Keratinocyte (primary cell): ENCODE results near the gene AMZ1.

ENCODE experiments used
- CTCF ChIP-seq, 3 experiments: IDR thresholded peaks in 1 of 3; conservative IDR thresholded peaks in 1 of 3; optimal IDR thresholded peaks in 1 of 3; 2 replicates in 2 of 3; 3 replicates in 1 of 3; pipeline versions ENCODE3 to v1.5.1; 2011; ENCODE audit warnings: low read length in 3 of 3, mild to moderate bottlenecking in 3 of 3, moderate library complexity in 2 of 3, control low read depth in 1 of 3, inconsistent platforms in 1 of 3; ENCODE audit not compliant: insufficient read depth in 2 of 3; ENCODE audit errors: extremely low read depth in 1 of 3
- EZH2 ChIP-seq: IDR thresholded peaks from one replicate; pipeline ENCODE4 v1.6.1; 2012; ENCODE audit warnings: inconsistent platforms, mild to moderate bottlenecking, low read length, moderate library complexity

DNA sequence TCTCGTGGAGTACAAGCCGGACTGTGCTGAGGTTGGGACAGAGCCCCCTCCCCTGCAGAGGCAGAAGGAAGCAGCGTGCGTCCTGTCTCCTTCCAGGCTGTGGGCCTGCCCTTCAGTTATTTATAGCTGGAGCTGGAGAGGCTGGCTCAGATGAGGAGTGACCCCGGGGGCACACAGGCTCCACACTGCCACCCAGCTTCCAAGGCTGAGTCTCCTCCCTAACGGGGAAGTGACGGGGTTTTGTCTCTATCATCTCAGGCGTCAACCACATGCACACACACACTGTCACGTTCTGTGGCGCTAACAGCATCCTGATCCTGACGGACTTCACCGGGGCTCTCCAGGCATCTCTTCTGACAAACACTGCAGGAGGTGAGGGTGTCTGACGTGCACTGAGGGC, 25.4 kb downstream of the AMZ1 start:
- TF ChIP-seq CTCF (optimal IDR thresholded peaks at IDR 0.05 in 1 of 3, IDR thresholded peaks at IDR 0.05 in 1 of 3, conservative IDR thresholded peaks at IDR 0.05 in 1 of 3; ENCODE audit: extremely low read depth in 1 of 3, insufficient read depth in 2 of 3, low read length in 3 of 3): no peak
- no peak for TF ChIP-seq EZH2
